Smooth muscle cell (in vitro differentiated cells): ENCODE data around the gene EEA1. TPM values are rescaled to one million over a fixed set of nuclear protein-coding genes. Genes with fewer than 3 reads are reported as not detected.

Experiments used
- DNase-seq: peaks from one replicate; lab custom pipeline; 2025; ENCODE audit not compliant: unreplicated experiment; lab: John Stamatoyannopoulos, UW
- H2AFZ ChIP-seq: fragments of 200-600 bp; sonication (generic); 2 replicates; pipeline ENCODE4 v1.6.0; 2016; ENCODE audit warnings: antibody characterized with exemption, low read depth, mild to moderate bottlenecking
- H3F3A ChIP-seq: fragments of 200-600 bp; sonication (generic); 2 replicates; pipeline ENCODE4 v1.6.0; 2017; ENCODE audit warnings: antibody characterized with exemption, low read depth
- H3K27ac ChIP-seq: fragments of 200-600 bp; sonication (generic); 2 replicates; pipeline ENCODE4 v1.5.1; 2016; ENCODE audit warnings: low read depth, mild to moderate bottlenecking
- H3K27me3 ChIP-seq: fragments of 200-600 bp; sonication (generic); 2 replicates; pipeline ENCODE4 v1.6.1; 2016; ENCODE audit warnings: low read depth, mild to moderate bottlenecking
- H3K36me3 ChIP-seq: fragments of 200-600 bp; sonication (generic); 2 replicates; pipeline ENCODE4 v1.5.1; 2016; ENCODE audit warnings: low read depth
- H3K4me1 ChIP-seq: fragments of 200-600 bp; sonication (generic); 2 replicates; pipeline ENCODE4 v1.5.1; 2016; ENCODE audit warnings: low read depth
- H3K4me2 ChIP-seq: fragments of 200-600 bp; sonication (generic); 2 replicates; pipeline ENCODE4 v1.6.0; 2016; ENCODE audit warnings: mild to moderate bottlenecking
- H3K4me3 ChIP-seq: fragments of 200-600 bp; sonication (generic); 2 replicates; pipeline ENCODE4 v1.5.1; 2016; ENCODE audit warnings: mild to moderate bottlenecking
- H3K79me2 ChIP-seq: fragments of 200-600 bp; sonication (generic); 2 replicates; pipeline ENCODE4 v1.6.0; 2016; ENCODE audit warnings: low read depth, mild to moderate bottlenecking
- H3K9ac ChIP-seq: fragments of 200-600 bp; sonication (generic); 2 replicates; pipeline ENCODE4 v1.6.0; 2016; ENCODE audit warnings: low read depth
- H3K9me3 ChIP-seq: fragments of 200-600 bp; sonication (generic); replicated peaks from 2 replicates; pipeline ENCODE4 v1.5.1; 2016; ENCODE audit warnings: low read depth
- H4K20me1 ChIP-seq: fragments of 200-600 bp; sonication (generic); 2 replicates; pipeline ENCODE4 v1.6.0; 2016; ENCODE audit warnings: low read depth
- WGBS: methylation state at CpG from one replicate; pipeline ENCODE4 v1.1.7; 2016; ENCODE audit warnings: low lambda C conversion rate; 5-methylcytosine and 5-hydroxymethylcytosine counted together
- polyA plus RNA-seq: library from polyadenylated mRNA; unstranded; fragments of >200 nt; fragmentation: Nextera tagmentation; extraction: Ambion mirVana; gene quantifications from 2 replicates; pipeline ENCODE4 v1.2.1, GENCODE V29; 2016
- total RNA-seq: library from RNA; depleted of rRNA; stranded (reverse); fragments of >200 nt; gene quantifications from 2 replicates; pipeline ENCODE4 v1.2.3, GENCODE V29; 2014
- TF ChIP-seq, protein P1 (sequence below): fragments of 200-600 bp; sonication (generic); IDR thresholded peaks from 2 replicates; pipeline ENCODE4 v1.5.1; 2017; ENCODE audit warnings: borderline replicate concordance, mild to moderate bottlenecking, antibody characterized with exemption; ENCODE audit not compliant: insufficient read depth, poor library complexity, severe bottlenecking

The EEA1 gene
- total and polyA plus RNA-seq, 2 experiments from 2014 or later: 25.1 to 29.0 TPM

DNA sequence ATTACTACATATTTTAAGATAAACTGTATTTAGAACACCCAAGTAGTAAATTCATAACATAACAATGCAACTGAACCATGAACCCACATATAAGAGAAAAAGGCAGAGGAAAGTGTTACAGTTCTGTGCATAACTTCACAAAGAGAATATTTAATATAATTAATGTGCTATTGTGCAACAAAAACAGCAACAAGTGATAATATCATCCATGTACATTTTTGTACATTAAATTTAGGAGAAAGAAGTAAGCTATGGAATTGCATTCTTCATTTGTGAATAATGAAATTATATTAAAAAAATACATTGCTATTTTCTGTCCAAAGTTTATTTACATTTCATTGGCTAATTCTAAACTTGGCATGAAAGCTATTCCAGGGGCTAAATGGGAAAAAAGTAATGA, 153.7 kb downstream of the EEA1 start:
- no peak overlapping the region for H3K4me3 ChIP-seq
- H3K79me2 ChIP-seq: no peaks in the 10 kb centered on the region
- no peak overlapping the region for H2AFZ ChIP-seq
- H3F3A ChIP-seq: no peaks in the 10 kb centered on the region
- H4K20me1 ChIP-seq: no peaks in the 10 kb centered on the region
- no peak overlapping the region for H3K27ac ChIP-seq
- TF ChIP-seq, protein P1, sequence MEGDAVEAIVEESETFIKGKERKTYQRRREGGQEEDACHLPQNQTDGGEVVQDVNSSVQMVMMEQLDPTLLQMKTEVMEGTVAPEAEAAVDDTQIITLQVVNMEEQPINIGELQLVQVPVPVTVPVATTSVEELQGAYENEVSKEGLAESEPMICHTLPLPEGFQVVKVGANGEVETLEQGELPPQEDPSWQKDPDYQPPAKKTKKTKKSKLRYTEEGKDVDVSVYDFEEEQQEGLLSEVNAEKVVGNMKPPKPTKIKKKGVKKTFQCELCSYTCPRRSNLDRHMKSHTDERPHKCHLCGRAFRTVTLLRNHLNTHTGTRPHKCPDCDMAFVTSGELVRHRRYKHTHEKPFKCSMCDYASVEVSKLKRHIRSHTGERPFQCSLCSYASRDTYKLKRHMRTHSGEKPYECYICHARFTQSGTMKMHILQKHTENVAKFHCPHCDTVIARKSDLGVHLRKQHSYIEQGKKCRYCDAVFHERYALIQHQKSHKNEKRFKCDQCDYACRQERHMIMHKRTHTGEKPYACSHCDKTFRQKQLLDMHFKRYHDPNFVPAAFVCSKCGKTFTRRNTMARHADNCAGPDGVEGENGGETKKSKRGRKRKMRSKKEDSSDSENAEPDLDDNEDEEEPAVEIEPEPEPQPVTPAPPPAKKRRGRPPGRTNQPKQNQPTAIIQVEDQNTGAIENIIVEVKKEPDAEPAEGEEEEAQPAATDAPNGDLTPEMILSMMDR: no peak
- peaks cover 21% of the 10 kb centered on the region for H3K36me3 ChIP-seq
- no peaks in the 10 kb centered on the region for H3K4me1 ChIP-seq
- H3K9me3 ChIP-seq: no peaks in the 10 kb centered on the region
- H3K27me3 ChIP-seq: no peaks in the 10 kb centered on the region
- DNase-seq: no peak
- no peak overlapping the region for H3K4me2 ChIP-seq
- no peak overlapping the region for H3K9ac ChIP-seq

DNA sequence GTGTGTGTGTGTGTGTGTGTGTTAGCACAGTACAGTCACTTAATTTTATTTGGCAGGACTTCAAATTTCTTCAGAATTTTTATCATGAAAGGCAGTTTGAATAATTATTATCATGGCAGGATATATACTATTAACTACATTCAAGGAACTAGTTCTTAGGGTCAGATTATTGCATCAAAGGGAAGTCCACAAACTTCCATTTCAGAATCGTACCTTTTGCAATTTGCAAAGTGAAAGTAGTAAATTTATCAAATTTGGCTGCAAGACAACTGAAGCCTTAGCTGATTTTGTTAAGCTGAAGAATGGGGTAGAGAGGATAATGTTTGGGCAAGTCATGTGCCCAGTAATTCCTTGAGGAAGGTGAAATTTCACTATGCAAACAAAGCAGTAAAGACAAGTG, 158.1 kb downstream of the EEA1 start:
- no peak overlapping the region for H3K9ac ChIP-seq
- H3K4me3 ChIP-seq: no peak overlapping the region
- H4K20me1 ChIP-seq: no peaks in the 10 kb centered on the region
- no peaks in the 10 kb centered on the region for H3K4me1 ChIP-seq
- no peaks in the 10 kb centered on the region for H3K27me3 ChIP-seq
- no peaks in the 10 kb centered on the region for H3K79me2 ChIP-seq
- no peaks in the 10 kb centered on the region for H3K36me3 ChIP-seq
- 98% methylated on average over 1 of the region's 1 CpG for WGBS
- H3K4me2 ChIP-seq: no peak overlapping the region
- TF ChIP-seq, protein P1: no peak
- no peak overlapping the region for H2AFZ ChIP-seq
- H3F3A ChIP-seq: no peaks in the 10 kb centered on the region
- DNase-seq: no peak
- no peak overlapping the region for H3K27ac ChIP-seq
- no peaks in the 10 kb centered on the region for H3K9me3 ChIP-seq

DNA sequence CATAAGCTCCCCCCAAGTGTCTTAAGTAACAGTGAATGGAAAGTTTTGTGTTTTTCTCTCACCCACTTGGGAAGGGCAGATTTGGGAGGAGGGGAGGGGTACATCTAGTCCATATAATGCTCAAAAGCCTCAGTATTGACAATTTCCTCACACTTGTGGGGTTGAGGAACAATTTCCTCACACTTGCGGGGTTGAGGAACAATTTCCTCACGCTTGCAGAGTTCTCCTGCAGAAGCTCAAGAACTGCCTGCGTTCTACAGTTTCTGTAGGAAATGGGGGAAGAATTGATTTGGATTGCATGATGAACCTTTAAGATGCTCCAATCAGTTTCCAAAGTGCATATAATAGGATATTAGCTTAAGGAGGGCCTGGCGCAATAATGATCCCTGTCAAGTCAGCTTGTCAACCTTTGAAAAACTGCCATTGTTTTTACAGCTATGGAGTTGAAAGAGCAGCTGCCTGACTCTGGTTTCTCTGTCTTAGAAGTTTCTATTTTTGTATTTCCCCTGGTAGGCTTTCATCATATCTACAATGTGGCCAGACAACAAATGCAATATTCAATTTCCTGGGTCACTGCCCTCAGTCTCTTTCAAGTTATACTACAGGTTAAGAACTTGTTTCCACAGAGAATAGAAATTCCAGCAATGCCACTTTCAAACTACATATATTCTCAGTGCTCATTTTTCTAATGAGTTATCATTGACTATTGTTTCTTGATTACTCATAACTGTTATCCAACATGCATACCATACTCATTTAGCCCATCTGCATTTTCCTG, 159.8 kb downstream of the EEA1 start:
- WGBS: 92% methylated on average over 4 of the region's 4 CpGs
- no peak overlapping the region for H2AFZ ChIP-seq
- no peak overlapping the region for H3K4me2 ChIP-seq

More for the DNA sequence above, 159.8 kb downstream of the EEA1 start:
- Histone ChIP-seq H3K4me3 (no peak overlapping the region), H3K9me3 (no peaks in the 10 kb centered on the region), H3K9ac (no peak overlapping the region), H3K4me1 (no peaks in the 10 kb centered on the region), H3F3A (no peaks in the 10 kb centered on the region), H3K27me3 (no peaks in the 10 kb centered on the region), H3K27ac (no peak overlapping the region), H3K79me2 (no peaks in the 10 kb centered on the region), H3K36me3 (no peaks in the 10 kb centered on the region), H4K20me1 (no peaks in the 10 kb centered on the region)
- DNase-seq: no peak
- TF ChIP-seq, protein P1: no peak
